Upper lobe of right lung (tissue), 1 donor: Measurements from ENCODE around the gene ATF1. TPM values are rescaled to one million over a fixed set of nuclear protein-coding genes. Genes with fewer than 3 reads are reported as not detected.

Experiments used
- ATAC-seq: fragments of 200-7000 bp; cut with Tn5 transposase; one replicate; pipeline ENCODE4 v1.9.1; 2020; ENCODE audit warnings: mild to moderate bottlenecking, moderate library complexity
- DNase-seq: peaks from one replicate; pipeline ENCODE4 v3.0.0-alpha.2; 2020
- H3K27ac ChIP-seq: fragments of 200-600 bp; one replicate; pipeline ENCODE4 v1.8.0; 2022
- H3K27me3 ChIP-seq: fragments of 200-600 bp; one replicate; pipeline ENCODE4 v1.8.0; 2022; ENCODE audit warnings: mild to moderate bottlenecking
- H3K36me3 ChIP-seq: fragments of 200-600 bp; one replicate; pipeline ENCODE4 v1.8.0; 2022
- H3K4me1 ChIP-seq: fragments of 200-600 bp; one replicate; pipeline ENCODE4 v1.8.0; 2022
- H3K4me3 ChIP-seq: fragments of 200-600 bp; one replicate; pipeline ENCODE4 v1.8.0; 2022; ENCODE audit warnings: mild to moderate bottlenecking
- H3K9me3 ChIP-seq: fragments of 200-600 bp; one replicate; pipeline ENCODE4 v1.8.0; 2022
- intact Hi-C: fragments of 100-400 bp; cut with DNase I; formaldehyde crosslinking; loops from one replicate; pipeline ENCODE4 v1.11.0; 2022
- total RNA-seq: library from RNA; stranded (reverse); fragmentation: NEBNext Ultra II Directional; extraction: Animal tissue kit (Norgen Biotek cat#: 25700); gene quantifications from one replicate; pipeline ENCODE4 v1.2.1, GENCODE V29; 2021
- TF ChIP-seq, protein P1 (sequence below): fragments of 200-600 bp; IDR thresholded peaks from one replicate; pipeline ENCODE4 v1.8.0; 2022; ENCODE audit warnings: antibody characterized with exemption
- donor health status: DM: no; HTN: yes; CAD: no; lungs with severe emphysema.

Gene ATF1
- total RNA-seq, 1 donor from 2014 or later, result 36.8 TPM

- H3K36me3 ChIP-seq, result peaks cover 80% of the 10 kb centered on the region
- no peaks in the 10 kb centered on the region for H3K4me1 ChIP-seq
- ATAC-seq (peak; percentile 68), DNase-seq (no peak)
- no peaks in the 10 kb centered on the region for H3K9me3 ChIP-seq
- no peaks in the 10 kb centered on the region for H3K27me3 ChIP-seq
- TF ChIP-seq, protein P1, sequence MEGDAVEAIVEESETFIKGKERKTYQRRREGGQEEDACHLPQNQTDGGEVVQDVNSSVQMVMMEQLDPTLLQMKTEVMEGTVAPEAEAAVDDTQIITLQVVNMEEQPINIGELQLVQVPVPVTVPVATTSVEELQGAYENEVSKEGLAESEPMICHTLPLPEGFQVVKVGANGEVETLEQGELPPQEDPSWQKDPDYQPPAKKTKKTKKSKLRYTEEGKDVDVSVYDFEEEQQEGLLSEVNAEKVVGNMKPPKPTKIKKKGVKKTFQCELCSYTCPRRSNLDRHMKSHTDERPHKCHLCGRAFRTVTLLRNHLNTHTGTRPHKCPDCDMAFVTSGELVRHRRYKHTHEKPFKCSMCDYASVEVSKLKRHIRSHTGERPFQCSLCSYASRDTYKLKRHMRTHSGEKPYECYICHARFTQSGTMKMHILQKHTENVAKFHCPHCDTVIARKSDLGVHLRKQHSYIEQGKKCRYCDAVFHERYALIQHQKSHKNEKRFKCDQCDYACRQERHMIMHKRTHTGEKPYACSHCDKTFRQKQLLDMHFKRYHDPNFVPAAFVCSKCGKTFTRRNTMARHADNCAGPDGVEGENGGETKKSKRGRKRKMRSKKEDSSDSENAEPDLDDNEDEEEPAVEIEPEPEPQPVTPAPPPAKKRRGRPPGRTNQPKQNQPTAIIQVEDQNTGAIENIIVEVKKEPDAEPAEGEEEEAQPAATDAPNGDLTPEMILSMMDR, result no peak
- intact Hi-C loops, result no loop called here
- no peak overlapping the region for H3K27ac ChIP-seq
- no peak overlapping the region for H3K4me3 ChIP-seq
Measured at GRCh38 chr12:50745861-50746260, 18.0 kb upstream of the ATF1 start.

DNA sequence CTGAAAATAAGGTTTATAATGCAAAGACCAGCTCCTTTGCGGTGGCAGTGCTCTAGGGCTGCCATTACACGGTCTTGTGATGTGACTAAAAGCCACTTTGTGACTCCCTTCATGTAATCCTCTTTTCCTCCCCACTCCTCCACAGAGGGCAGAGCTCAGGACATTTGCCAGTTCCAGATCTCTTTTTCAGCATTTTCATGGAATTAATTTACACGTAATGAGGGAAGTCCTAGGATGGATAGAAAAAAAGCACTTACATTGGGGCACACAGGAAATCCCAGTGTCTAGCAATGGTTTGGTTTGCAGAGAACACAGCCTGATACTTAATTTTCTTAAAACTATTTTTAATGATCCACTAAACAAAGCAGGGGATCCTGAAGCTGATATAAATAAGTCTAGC, 17.5 kb upstream of the ATF1 start:
- Histone ChIP-seq H3K36me3 (peaks cover 74% of the 10 kb centered on the region), H3K27me3 (no peaks in the 10 kb centered on the region), H3K4me1 (no peaks in the 10 kb centered on the region), H3K4me3 (no peak overlapping the region), H3K9me3 (no peaks in the 10 kb centered on the region), H3K27ac (no peak overlapping the region)
- intact Hi-C loops, result no loop called here
- DNase-seq (no peak), ATAC-seq (no peak)
- TF ChIP-seq, protein P1, result no peak

DNA sequence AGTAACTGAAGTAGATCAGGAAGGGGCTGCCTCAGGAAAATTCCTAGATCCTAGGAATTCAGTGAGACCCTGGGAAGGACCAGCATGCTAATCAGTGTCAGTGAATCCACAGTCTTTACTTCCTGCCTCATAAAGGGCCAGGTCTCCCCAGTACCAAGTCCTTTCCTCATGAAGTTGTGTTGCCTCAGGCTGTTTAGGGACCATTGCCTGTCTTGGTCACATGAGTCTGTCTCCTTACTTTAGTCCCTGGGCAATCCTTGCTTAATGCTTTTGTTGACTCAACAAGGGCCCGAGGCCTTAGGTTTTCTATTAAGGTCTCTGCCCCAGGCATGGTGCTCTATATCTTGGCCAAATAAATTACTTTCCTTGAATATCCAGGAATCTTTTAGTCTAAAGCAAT, 16.1 kb upstream of the ATF1 start:
- ATAC-seq, result no peak
- peaks cover 60% of the 10 kb centered on the region for H3K36me3 ChIP-seq
- DNase-seq, result no peak
- no peaks in the 10 kb centered on the region for H3K9me3 ChIP-seq
- H3K4me1 ChIP-seq, result no peaks in the 10 kb centered on the region
- no peak overlapping the region for H3K27ac ChIP-seq
- H3K4me3 ChIP-seq, result no peak overlapping the region
- TF ChIP-seq, protein P1, result no peak
- intact Hi-C loops, result no loop called here
- H3K27me3 ChIP-seq, result no peaks in the 10 kb centered on the region

GRCh38 chr12:50749459-50749882, 14.4 kb upstream of the ATF1 start:
- no peaks in the 10 kb centered on the region for H3K27me3 ChIP-seq
- ATAC-seq (no peak), DNase-seq (no peak)
- intact Hi-C loops, result no loop called here
- no peak overlapping the region for H3K4me3 ChIP-seq
- peaks cover 44% of the 10 kb centered on the region for H3K36me3 ChIP-seq
- no peaks in the 10 kb centered on the region for H3K4me1 ChIP-seq
- TF ChIP-seq, protein P1, result no peak
- no peaks in the 10 kb centered on the region for H3K9me3 ChIP-seq
- H3K27ac ChIP-seq, result no peak overlapping the region

GRCh38 chr12:50750366-50750765, 13.5 kb upstream of the ATF1 start:
- Histone ChIP-seq H3K36me3 (peaks cover 35% of the 10 kb centered on the region), H3K27me3 (no peaks in the 10 kb centered on the region), H3K4me1 (no peaks in the 10 kb centered on the region), H3K4me3 (no peak overlapping the region), H3K9me3 (no peaks in the 10 kb centered on the region), H3K27ac (no peak overlapping the region)
- DNase-seq, result no peak
- TF ChIP-seq, protein P1, result no peak
- intact Hi-C loops, result no loop called here
- no peak for ATAC-seq
